Stimulated activated CD8-positive, alpha-beta memory T cell treated with anti-CD3 and anti-CD28 coated beads, Interleukin-15, amount 100 ng/mL, for 24 hours (primary cell): ENCODE measurements around the gene MAPK12.
"Not testable (repeated sequence)": the region's sequence is repeated elsewhere in the genome, so short reads cannot be mapped to it uniquely, and the experiment has no call there.

Experiments
- DNase-seq: peaks from one replicate; pipeline ENCODE4 v3.0.0-alpha.2; 2020; ENCODE audit warnings: low read depth

MAPK12 gene

DNA sequence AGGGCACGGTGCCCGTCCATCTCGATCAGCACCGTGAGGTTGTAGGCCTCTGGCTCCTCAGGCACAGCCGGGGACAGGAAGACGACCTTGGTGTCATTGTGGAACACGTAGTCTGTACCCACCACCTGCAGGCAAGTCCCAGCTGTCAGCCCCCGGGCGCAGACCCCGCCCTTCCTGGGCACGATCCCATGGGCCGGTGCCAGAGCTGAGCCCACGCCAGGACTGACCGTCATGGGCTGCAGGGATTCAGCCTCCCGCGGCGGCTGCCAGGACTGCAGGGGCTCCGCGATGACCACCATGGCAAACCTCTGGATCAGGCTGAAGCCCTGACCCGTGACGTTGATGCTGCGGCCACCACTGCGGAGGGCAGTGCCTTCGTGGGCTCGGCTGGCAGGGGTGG, 20.5 kb upstream of the MAPK12 start:
- no peak for DNase-seq

DNA sequence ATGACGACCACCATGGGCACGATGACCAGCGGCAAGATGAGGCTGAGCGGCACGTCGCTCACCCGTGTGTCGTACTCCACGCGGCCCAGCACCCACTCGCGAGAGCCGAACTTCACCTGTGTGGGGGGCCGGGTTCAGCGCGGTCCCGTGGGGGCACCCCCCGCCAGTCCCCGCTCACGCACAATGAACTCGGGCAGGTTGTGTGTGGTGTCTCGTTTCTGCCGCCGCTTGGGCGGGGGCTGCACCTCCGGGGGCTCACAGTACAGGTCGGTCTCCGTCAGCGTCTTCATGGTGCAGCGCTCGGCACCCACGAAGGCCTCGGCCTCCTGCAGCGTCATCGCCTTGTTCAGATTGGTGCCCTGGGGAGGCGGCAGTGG, 19.9 kb upstream of the MAPK12 start:
- no peak for DNase-seq

DNA sequence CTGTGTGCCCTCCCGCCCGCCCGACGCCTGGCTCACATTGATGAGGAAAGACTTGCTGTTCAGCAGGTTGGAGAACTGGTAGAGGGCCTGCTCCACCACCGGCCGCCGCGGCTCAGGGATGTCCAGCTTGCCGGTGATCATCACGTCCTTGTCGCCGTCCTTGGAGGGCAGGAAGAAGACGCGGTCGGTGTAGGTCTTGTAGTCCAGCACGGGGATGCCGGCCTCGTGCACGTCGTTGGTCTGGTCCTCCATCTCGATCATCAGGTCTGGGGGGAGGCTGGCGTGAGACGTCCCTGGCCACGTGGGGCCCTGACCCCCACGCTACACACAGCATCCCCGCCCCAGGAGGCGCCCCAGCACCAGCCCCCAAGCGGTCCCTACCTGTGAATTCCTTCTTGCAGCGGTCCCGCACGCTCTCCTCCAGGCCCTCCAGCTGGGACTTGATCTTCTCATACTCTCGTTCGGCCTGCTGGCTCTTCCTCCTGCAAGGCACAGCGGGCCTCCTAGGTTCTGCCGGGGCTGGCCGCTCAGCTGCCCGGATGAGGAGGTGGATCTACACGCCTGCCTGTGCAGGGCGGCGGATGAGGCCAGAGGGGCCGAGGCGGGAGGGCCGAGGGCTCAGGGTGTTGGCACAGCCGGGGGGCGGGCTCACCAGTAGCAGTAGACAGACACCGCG, 19.4 kb upstream of the MAPK12 start:
- DNase-seq = no peak

DNA sequence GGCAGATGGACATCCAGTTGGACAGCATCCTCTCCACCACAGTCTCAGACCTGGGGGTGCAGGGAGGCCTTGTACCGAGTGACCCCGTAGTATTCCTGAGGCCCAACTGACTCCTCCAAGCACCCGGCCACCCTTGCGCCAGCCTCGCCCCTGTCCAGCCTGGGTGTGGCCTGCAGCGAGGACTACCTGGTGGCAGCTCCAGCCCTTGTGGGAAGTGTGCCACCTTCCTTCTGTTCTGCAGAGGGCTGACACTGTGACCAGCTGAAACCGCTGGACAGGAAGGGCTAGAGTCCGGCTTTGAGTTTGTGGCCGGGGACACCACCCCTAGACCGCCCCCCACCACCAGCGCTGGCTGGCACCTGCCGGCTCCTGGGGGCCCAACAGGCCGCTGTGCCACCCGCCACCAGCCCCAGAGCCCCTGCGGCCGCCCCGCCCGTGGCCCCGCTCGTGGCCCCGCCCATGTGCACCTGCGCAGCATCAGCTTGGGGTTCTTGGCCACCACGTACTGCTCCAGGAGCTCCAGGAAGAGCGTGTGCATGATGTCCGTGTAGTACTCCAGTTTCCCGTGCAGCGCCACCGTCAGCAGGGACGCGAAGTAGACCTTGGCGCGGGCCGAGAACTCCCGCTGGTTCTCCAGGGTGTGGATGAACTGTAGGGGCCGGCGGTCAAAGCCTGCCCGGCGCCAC, 18.7 kb upstream of the MAPK12 start:
- no peak for DNase-seq

DNA sequence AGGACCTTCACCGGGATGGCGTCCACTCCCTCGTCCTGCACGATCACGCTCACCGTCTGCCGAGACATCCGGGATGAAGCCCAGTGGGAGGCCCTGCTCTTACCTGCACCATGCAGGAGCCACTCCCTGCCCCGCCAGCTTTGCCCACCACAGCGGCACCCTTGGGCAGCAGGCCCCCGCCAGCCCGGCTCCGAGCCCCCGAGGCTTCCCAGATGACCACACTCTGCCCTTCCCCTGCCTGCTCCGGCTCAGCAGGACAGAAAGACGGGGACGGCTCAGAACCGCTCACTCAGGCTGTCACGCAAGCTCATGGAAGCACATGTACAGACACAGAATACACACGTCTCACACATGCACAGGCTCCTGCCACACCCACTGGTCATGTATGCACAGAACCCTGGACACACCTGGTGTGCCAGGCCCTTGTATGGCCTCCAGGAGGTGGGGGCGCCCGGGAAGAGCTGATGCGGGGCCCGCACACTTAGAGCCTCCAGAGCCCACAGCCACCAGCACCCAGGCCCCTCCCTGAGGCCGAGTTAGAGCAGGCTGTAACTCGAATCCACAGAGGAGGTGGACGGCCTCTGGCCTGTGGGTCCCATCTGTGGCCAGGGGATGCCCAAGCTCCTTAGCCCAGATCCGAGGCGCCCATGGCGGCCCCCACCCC, 17.6 kb upstream of the MAPK12 start:
- DNase-seq = no peak

DNA sequence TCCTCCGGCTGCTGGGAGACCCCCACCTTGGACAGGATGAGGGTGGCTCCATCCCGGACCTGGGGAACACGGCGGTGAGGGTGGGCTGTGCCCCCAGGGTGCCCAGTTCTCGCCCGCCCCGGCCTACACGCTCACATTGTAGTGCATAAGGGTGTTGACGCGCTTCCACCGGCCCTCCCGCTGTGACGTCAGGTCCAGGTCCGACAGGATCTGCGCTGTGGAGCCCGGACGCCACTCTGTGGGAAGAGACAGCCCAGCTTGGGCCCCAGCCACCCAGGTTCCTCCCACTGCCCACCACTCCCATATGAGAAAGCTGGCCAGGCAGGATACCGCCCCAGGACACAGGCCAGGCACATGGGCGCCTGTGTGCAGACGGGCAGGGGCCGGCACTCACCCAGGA, 17.0 kb upstream of the MAPK12 start:
- DNase-seq = no peak

DNA sequence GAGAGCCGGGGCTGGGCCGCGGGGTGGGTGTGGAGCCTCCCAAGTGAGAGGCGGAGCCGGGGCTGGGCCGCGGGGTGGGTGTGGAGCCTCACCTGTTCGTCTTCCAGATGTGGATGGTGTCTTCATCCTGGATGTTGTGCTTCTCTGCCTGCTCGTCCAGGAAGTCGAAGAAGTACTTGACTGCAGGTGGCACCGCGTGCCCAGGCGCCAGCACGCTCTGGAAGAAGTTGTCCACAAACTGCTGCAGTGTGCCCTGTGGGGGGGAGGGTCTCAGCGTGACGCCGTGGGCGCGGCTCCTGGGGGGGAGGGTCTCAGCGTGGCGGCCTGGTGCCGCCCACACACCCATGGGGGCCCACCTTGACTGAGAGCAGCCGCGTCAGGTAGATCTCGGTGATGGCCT, 16.3 kb upstream of the MAPK12 start:
- DNase-seq = no peak

DNA sequence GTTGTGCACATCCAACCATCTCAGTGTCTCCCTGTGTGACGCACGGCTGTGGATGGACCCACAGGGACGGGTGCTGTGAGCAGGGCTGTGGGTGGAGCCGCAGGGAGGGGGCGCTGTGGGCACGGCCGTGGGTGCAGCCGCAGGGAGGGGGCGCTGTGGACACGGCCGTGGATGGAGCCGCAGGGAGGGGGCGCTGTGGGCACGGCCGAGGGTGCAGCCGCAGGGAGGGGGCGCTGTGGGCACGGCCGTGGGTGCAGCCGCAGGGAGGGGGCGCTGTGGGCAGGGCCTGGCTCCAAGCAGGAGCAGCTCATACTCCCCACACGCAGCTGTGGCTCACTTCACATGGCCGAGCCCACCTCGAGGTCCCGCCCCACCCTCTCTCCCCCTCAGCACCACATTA, 14.7 kb upstream of the MAPK12 start:
- no peak for DNase-seq

DNA sequence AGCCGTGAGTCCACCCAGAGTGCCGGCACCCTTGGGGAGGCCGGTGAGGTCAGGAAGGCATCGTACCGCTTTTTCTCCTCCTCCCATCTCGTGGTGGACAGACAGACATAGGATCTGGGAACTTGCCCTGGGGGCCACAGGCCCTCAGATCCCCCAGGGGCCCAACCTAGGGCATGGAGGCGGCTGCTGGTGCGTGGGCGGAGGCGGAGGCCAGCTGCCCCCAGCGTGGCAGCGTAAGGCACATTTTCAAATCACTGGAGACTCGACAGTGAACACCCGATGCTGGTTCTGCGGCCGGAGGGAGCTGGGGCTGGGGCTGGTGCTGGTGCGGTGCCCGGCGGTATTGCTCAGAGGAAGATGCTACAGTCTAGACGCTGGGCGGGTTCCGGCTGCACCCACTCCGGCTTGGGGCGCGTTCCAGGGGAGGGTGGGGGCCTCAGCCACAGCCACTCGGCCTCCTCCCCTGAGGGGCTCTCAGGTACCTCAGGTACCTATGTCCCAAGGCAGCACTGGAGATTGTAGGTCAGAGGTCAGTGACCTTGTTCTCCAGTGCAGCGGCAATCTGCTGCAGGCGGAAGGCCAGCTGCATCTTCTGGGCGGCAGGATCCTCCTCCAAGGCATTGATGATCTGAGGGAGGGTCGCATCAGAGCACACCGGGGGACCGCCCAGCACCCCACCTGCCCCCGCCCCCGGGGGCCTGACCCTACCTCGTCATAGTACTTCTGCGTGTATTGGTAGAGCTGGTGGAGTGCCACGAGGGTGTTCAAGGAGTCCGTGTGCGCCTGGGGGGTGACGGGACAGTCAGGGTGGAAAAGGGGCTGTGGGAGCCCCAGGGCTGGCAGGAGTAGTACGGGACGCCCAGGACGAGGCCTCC, 13.9 kb upstream of the MAPK12 start:
- DNase-seq = no peak

DNA sequence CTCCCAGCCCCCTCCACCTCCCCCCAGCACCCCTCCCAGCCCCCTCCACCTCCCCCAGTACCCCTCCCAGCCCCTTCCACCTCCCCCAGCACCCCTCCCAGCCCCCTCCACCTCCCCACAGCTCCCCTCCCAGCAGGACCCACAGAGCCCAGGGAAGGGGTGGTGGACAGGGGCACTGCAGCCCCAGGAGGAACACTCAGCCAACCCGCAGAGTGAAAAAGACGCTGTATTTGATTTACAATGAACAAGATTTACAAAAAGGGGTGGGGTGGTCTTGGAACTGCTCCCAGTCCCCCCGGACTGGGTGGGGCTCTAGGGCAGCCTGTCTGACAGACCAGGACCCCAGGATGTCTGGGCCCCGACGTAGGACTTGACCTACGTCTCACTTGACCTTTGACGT, 13.3 kb upstream of the MAPK12 start:
- no peak for DNase-seq

DNA sequence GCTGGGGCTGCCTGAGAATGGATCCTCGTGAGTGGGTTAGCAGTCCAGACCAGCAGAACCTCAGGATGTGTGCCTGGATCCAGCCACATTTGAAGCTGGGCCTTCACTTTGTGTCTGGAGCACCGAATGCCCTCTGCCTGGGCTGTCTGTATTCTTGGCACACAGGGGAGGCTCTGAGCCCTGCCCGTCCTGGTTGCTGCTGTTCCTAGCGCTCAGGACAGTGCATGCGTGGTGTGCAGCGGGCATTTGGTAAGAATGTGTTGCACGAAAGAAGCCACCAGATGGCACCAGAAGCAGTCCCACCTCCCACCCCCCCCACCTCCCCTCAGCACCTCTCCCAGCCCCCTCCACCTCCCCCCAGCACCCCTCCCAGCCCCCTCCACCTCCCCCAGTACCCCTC, 12.8 kb upstream of the MAPK12 start:
- DNase-seq = no peak

DNA sequence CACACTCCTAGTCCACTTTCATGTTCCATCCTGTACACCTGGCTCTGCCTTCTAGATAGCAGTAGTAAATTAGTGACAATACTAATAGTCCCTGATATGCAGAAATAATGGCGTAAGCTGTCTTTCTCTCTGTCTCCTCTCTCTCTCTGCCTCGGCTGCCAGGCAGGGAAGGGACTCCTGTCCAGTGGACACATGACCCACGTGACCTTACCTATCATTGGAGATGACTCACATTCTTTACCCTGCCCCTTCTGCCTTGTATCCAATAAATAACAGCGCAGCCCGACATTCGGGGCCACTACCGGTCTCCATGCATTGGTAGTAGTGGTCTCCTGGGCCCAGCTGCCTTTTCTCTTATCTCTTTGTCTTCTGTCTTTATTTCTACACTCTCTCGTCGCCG, 12.3 kb upstream of the MAPK12 start:
- DNase-seq = not testable (repeated sequence)

DNA sequence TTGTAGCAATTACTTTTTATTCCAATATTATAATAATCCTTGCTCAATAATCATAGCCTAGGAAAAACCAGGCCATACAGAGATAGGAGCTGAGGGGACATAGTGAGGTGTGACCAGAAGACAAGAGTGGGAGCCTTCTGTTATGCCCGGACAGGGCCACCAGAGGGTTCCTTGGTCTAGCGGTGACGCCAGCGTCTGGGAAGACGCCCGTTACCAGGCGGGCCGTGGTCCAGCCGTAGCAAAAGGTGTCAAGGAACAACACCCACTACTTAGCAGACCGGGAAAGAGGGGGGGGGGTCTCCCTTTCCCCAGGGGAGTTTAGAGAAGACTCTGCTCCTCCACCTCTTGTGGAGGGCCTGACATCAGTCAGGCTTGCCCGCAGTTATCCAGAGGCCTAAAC, 11.9 kb upstream of the MAPK12 start:
- not testable (repeated sequence) for DNase-seq

DNA sequence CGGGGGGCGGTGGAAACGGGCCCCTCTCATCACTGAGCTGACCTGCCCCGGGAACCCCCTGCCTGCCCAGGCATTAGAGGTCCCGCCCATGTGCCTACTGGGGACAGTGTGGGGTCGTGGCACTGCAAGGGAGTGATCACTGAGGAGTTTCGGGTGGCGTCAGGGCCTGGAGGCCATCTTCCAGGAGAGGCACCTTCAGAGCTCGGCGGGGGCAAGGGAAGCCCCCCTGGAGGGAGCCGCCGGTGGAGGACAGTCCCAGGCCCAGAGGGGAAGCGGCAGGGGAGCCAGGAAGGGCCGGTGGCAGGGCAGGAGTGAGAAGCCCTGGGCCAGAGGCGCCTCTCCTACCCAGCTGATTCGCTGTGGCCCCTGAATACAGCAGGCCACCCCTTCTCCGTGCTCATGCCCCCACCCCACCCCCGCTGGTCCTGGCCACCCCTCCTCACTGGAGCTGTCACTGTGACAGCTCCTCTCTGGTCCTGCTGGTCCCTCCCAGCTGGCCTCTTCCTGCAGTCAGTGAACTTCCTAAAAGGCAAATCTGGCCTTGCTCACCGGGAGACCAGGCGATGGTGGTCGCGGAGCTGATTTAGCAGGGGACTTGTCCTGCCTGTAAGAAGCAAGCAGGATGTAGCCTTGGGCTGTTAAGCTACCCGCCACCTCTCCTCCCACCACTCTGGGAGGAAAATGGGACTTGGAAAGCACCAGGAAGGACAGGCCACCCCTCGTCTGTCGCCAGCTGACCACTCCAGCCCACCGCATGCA, 10.7 kb upstream of the MAPK12 start:
- no peak for DNase-seq

DNA sequence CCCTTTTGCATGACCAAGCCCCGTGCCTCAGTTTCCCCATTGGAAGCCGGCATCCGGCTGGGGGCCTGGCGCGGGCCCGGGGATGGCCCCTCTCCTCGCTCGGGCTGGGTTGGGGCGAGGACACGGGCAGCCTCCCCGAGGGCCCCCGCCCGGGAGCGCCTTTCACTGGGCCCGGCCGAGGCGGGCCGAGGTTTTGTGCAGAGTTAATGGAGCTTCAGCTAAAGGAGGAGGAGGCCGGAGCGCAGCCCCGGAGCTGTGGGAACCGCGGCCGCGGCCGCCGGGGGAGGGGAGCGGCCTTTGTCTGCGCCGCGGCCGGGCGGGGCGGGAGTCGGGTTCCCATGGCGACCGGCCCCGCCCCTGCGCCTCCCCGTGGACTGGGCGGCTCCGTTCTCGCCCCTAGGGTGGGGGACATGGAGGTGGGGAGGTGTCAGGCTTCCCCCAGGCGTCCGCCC, 10.1 kb upstream of the MAPK12 start:
- no peak for DNase-seq

DNA sequence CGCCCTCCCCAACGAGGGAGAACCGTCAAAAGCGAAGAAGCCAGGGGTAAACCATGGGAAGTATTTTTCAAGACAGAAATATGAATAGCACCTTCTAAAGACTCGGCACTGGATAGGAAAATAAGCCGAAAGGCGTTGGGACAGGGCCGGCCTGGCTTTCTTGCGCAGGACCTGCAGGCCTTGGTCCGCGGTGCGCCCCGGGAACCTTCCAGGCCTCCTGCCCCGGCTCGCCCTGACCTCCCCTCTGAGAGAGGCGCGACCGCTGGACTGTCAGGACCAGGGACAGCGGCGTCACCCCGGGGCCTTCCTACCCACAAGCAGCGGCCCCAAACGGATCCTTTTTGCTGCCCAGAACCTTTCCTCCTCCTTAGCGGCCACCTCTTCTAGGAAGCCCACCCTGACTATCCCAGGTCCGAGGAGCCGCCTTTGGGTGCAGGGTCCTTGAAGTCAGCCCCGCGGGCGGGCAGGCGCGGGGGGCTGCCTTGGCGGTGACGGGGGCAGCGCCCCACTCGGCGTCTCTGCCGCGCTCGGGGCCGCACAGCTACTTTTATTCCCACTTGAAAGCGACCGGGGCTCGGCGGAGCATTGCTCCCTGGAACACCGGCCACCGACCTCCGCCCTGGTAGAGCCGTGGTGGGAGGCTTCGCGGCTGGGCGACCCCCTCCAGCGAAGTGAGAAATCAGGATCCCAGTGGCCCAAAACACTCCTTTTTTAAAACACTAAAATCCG, 9.3 kb upstream of the MAPK12 start:
- DNase-seq = no peak

DNA sequence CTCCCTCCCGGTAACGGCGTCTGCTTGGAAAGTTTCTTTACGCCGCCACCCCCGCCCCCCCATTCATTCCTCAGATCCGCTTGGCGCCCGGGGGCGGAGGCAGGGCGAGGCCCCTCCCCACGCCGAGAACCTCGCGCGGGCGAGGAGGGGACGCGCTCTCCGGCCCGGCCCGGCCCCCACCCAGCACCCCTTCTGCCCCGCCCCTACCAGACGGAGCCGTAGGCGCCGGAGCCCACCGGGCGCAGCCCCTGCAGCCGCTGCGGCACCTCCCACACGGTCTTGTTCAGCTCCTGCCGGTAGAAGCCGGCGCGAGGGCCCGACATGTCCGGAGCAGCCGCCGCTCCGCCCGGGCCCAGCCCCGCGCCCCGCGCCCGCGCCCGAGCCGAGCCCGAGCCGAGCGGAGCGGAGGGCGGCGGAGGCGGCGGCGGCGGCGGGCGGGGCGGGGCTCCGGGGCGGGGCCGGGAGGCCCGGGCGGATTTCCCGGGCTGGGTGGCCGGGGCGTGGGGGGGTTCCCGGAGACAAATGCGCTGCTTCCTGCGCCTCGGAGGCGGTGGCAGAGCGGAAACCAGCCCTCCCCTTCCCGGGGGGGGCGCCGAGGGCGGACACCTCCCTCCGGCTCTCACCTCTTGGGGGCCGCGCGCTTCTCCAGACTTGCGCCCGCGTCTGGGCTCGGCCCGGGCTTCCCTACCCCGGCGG, 8.6 kb upstream of the MAPK12 start, which contains the start of gene MAPK11:
TSS of gene MAPK11 (minus strand) at position 411 of the 696 bp plus-strand sequence. CDS start at position 323, 88 bp downstream.
- no peak for DNase-seq

DNA sequence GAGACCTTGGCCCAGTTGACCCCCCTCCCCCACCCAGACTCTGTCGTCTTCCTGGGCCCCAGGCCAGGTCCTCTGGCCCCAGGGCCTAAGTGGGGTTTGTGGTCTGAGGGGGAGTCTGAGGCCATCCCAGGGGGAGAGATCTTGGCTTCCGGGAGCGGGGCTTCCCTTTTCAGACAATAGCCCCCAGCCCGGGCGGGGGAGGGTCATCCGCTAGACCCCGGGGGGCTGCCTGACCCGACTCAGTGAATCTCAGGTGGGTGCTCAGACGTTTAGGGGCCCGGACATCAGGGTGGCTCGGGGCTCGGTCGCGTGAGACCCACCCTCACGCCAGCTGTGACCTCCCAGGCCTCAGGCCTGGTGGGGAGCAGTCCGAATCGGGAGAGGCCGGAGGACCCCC, 8.1 kb upstream of the MAPK12 start:
- DNase-seq = no peak

DNA sequence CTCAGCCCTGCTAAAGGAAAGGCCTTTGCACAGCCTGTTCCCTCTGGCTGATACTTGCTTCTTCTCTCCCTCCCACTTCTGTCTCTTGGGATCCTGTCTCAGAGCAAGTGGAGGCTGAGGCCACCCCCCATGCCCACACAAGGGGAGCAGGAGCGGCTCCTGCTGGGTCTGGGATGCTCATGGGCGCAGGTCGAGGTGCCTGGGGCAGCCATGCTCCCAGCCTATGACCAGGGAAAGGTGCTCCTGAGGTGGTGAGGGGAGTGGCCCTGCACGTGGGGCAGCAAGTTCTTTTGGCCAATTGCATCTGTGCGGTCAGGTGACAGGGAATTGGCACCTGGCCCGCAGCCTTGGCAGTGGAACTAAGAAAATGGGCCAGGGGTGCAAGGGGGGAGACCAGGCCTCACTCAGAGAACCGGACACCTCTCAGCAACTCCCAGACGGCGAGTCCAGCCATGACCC, 7.2 kb upstream of the MAPK12 start:
- DNase-seq = no peak
